GM18861 (cell line): ENCODE results near the gene STON2.
"Not testable (repeated sequence)": the region's sequence is repeated elsewhere in the genome, so short reads cannot be mapped to it uniquely, and the experiment has no call there.

Experiments used
- ATAC-seq: cut with Tn5 transposase; IDR thresholded peaks from one replicate; pipeline ENCODE4 v1.9.1; 2021; ENCODE audit not compliant: unreplicated experiment

STON2 gene, protein sequence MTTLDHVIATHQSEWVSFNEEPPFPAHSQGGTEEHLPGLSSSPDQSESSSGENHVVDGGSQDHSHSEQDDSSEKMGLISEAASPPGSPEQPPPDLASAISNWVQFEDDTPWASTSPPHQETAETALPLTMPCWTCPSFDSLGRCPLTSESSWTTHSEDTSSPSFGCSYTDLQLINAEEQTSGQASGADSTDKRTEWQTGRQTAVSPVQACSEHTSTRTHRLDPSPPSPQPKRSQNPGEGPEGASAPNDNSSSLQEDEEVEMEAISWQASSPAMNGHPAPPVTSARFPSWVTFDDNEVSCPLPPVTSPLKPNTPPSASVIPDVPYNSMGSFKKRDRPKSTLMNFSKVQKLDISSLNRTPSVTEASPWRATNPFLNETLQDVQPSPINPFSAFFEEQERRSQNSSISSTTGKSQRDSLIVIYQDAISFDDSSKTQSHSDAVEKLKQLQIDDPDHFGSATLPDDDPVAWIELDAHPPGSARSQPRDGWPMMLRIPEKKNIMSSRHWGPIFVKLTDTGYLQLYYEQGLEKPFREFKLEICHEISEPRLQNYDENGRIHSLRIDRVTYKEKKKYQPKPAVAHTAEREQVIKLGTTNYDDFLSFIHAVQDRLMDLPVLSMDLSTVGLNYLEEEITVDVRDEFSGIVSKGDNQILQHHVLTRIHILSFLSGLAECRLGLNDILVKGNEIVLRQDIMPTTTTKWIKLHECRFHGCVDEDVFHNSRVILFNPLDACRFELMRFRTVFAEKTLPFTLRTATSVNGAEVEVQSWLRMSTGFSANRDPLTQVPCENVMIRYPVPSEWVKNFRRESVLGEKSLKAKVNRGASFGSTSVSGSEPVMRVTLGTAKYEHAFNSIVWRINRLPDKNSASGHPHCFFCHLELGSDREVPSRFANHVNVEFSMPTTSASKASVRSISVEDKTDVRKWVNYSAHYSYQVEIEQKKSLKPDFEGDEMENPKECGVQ

DNA sequence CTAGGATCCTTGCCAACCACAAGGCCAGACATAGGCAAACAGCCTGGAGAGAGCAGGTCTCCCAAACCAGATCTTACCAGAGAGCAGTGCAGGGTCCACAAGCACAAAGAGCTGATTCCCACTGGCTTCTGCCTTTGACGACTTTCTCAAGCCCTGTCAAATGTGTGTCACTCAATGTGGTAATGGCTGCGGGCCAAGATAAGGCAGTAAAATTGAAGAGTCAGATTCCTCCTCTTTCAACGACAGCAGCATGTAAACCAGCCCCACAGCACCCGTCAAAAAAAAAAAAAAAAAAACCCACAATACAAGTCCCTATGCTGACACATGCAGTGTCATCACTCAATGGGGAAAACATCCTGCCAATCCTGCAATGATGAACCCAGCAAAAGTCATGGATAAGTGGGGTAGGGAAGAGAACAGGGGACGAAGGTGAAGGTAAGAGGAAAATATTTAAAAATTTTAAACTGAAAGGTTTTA, at the start of gene STON2:
TSS of gene STON2 (minus strand) at position 123 of the 477 bp plus-strand sequence. CDS start 1,942 bp downstream, outside the sequence.
- ATAC-seq: no peak

GRCh38 chr14:81449576-81449975, 49.5 kb upstream of the STON2 start:
- ATAC-seq: no peak

DNA sequence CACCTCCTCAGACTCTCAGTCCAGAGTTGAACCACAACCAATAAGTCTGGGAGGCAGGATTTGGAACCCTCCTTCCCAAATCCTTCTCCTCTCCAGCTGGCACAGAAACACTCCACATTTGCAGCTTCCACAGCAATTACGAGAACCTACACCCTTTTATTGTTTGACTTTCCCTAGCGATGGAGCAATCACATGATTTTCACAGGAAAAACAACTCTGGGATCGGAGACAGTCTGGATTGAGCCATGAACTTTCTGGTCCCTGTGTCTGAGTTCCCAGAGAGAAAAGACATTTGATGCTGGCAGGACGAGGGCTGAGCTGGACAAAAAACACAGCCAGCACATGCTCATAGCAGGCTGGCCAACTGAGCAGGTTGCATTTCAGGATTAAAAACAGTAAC, 49.0 kb upstream of the STON2 start:
- no peak for ATAC-seq

- no peak for ATAC-seq
Observed at GRCh38 chr14:81447021-81447764, 47.1 kb upstream of the STON2 start.

GRCh38 chr14:81446279-81447007, 46.3 kb upstream of the STON2 start:
- no peak for ATAC-seq

- no peak for ATAC-seq
Observed at GRCh38 chr14:81441626-81442134, 41.6 kb upstream of the STON2 start.

- ATAC-seq: no peak
Observed at GRCh38 chr14:81440041-81440440, 39.9 kb upstream of the STON2 start.

GRCh38 chr14:81437244-81437643, 37.1 kb upstream of the STON2 start:
- ATAC-seq: no peak

GRCh38 chr14:81436296-81437138, 36.4 kb upstream of the STON2 start:
- ATAC-seq: peak; percentile 55

GRCh38 chr14:81435391-81436295, 35.5 kb upstream of the STON2 start:
- peak; percentile 46 for ATAC-seq

GRCh38 chr14:81435048-81435390, 34.9 kb upstream of the STON2 start:
- no peak for ATAC-seq

DNA sequence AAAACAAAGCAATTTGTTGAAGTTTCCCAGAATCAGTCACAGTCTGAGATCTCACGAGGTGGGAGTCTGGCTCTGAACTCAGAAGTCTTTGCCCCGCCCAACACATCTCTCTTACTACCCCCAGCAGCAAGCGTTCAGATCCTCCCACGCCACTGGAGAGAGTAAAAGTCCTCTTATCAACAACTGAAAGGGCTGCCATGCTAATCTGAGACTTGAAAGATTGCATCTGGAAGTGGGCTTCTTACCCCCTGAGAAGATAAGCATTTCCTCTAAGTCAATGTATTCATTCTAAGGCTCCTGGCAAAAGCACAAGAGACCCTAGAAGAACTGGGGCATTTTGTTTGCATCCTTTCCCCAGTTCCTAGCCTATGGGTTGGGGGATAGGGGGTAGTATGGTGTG, 34.1 kb upstream of the STON2 start:
- no peak for ATAC-seq

DNA sequence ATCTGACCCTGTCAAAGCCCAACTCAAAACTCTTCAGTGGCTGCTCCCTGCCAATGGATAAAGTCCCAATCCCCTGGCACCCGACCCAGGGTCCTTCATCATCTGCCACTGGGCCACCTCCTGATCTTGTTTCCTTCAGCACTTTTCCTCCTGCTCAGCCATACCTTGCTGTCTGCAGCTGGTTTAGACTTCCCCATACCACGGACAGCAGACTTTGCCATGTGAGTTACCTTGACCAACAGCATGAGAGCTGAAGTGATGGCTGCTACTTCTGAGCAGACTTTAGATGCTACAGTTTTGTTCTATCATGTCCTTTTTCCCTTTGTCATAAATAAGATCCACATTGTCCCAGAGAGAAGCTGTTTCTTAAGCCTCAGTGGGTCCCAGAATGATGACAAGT, 33.3 kb upstream of the STON2 start:
- no peak for ATAC-seq

DNA sequence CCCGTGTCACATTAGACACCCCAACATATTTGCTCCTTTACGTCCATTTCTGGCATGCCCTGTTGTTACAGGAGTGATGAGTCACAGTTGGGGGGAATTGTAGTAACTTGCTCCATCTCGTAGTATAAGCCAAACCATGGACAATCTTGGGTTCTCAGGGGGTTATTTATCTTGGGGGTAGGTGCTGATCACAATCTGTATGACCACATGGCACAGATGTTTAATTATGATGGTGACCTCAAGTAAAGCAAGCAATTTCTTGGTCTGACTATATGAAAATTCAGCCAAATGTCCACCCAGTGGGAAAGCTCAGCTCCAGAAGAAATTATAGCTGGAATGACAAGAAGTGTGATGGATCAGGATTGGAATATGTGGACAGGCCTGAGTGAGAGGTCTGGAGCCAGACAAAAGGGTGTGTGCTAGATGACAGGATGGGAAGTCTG, 32.1 kb upstream of the STON2 start:
- no peak for ATAC-seq

DNA sequence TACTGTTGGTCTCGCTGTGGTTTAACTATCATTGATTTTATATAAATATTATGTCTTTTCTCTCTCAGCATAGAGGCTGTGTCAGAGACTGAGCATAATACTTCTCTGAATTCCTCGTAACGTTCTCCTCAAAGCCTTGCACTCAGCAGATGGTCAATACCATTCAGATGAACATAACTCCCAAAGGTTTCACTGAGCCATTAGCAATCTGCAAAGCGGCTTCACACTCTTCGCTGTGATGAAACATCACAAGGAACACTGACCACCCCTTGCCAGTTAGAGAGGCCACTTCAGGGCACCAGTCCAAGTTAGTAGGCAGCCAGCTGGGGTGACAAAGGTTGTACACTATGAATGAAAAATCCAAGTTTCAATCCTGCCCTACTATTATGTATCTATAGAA, 30.1 kb upstream of the STON2 start:
- ATAC-seq: no peak

- ATAC-seq: not testable (repeated sequence)
Observed at GRCh38 chr14:81429749-81430148, 29.6 kb upstream of the STON2 start.

- ATAC-seq: no peak
Observed at GRCh38 chr14:81429028-81429427, 28.9 kb upstream of the STON2 start.

DNA sequence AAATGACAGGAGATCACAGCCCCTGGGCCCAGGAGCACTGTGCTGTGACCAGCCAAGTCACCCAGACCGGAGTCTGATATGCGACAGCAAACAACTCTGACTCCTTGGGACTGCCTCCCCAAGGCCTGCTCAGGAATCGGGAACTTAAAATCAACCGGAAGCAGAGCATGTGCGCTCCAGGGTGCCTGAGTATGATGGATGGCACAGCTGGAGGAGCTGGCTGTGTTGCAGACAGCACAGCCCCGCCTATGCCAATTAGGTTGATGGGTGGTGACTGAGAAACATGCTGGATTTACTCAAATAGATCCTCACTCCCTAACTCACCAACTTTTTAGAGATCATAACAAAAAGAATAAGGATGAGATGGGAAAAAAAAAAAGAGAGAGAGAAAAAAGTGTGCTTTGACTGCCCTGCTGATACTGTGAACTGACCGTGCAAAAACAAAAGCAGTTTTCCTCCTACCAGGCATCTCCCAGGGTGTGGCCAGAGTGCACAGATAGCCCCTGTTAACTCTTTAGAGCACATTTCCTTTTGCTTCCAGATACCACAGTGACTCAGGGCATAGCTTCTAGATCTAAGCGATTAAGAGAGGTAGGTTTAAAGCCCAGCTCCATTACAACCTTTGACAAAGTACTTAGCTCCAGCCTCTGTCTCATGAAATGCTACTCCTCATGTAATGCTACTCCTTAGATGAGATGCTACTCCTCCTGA, 27.4 kb upstream of the STON2 start:
- ATAC-seq: no peak
